H1 (cell line): ENCODE results near the gene CEP350. TPM values are rescaled to one million over a fixed set of nuclear protein-coding genes. Genes with fewer than 3 reads are reported as not detected.

ENCODE experiments used
- CTCF ChIA-PET: fragments of 300-600 bp; sonication (Branson Sonifier 250); formaldehyde crosslinking; loops from one replicate; lab custom pipeline; 2021; ENCODE audit not compliant: partially characterized antibody; lab: Charles Lee
- POLR2A ChIA-PET: fragments of 300-600 bp; sonication (Branson Sonifier 250); formaldehyde crosslinking; loops from one replicate; lab custom pipeline; 2021; ENCODE audit warnings: inconsistent platforms; ENCODE audit not compliant: partially characterized antibody; lab: Charles Lee
- DNase-seq, 2 experiments: peaks; one replicate each; pipeline versions ENCODE4 v3.0.0 to v3.0.0-alpha.2; 2010 to 2022; ENCODE audit warnings: low spot score in 2 of 2, low read depth in 1 of 2, mixed read lengths in 1 of 2
- FAIRE-seq: peaks from 2 replicates; lab custom pipeline; 2011; peaks lifted over from hg19 to GRCh38; lab: Jason Lieb, UNC
- H2AFZ ChIP-seq: 2 replicates; pipeline ENCODE4 v1.8.1; 2012; ENCODE audit warnings: low read length, inconsistent platforms
- H2AK5ac ChIP-seq: 2 replicates; pipeline ENCODE4 v1.6.1; 2013; ENCODE audit warnings: low read depth, low read length
- H2BK120ac ChIP-seq: replicated peaks from 2 replicates; pipeline ENCODE3; 2013; ENCODE audit warnings: low read depth, low read length, inconsistent platforms
- H2BK12ac ChIP-seq: 2 replicates; pipeline ENCODE4 v1.6.1; 2013; ENCODE audit warnings: low read depth, low read length
- H2BK15ac ChIP-seq: 2 replicates; pipeline ENCODE4 v1.6.1; 2013; ENCODE audit warnings: low read length
- H2BK20ac ChIP-seq: 2 replicates; pipeline ENCODE4 v1.6.1; 2013; ENCODE audit warnings: low read length
- H2BK5ac ChIP-seq: 2 replicates; pipeline ENCODE4 v1.6.1; 2013; ENCODE audit warnings: low read depth, low read length
- H3K14ac ChIP-seq: 2 replicates; pipeline ENCODE4 v1.6.1; 2013; ENCODE audit warnings: inconsistent platforms; ENCODE audit not compliant: insufficient read length
- H3K18ac ChIP-seq: 2 replicates; pipeline ENCODE4 v1.6.1; 2013; ENCODE audit warnings: low read length; ENCODE audit errors: extremely low read depth
- H3K23ac ChIP-seq: 2 replicates; pipeline ENCODE4 v1.6.1; 2013; ENCODE audit warnings: inconsistent platforms; ENCODE audit not compliant: insufficient read length
- H3K23me2 ChIP-seq: 2 replicates; pipeline ENCODE4 v1.6.1; 2013; ENCODE audit warnings: low read depth, low read length
- H3K27ac ChIP-seq: 2 replicates; pipeline ENCODE4 v1.6.1; 2011; ENCODE audit warnings: low read depth, low read length, inconsistent platforms
- H3K27me3 ChIP-seq, 4 experiments: replicated peaks in 1 of 4; 1 replicate in 1 of 4; 2 replicates in 3 of 4; pipeline versions ENCODE4 v1.6.1 to v1.8.1; 2011 to 2013; ENCODE audit warnings: low read length in 3 of 4, mild to moderate bottlenecking in 3 of 4, inconsistent platforms in 2 of 4, mixed read lengths in 2 of 4, moderate library complexity in 1 of 4; ENCODE audit not compliant: control insufficient read depth in 3 of 4, insufficient read depth in 3 of 4; ENCODE audit errors: extremely low read depth in 1 of 4
- H3K36me3 ChIP-seq, 4 experiments: 2 replicates each; pipeline versions ENCODE4 v1.6.1 to v1.8.1; 2011 to 2013; ENCODE audit warnings: mild to moderate bottlenecking in 4 of 4, low read length in 3 of 4, moderate library complexity in 2 of 4, control low read depth in 1 of 4, inconsistent platforms in 1 of 4; ENCODE audit not compliant: insufficient read depth in 4 of 4, control insufficient read depth in 2 of 4
- H3K4ac ChIP-seq: replicated peaks from 2 replicates; pipeline ENCODE3; 2013; ENCODE audit warnings: low read length, low read depth, mixed read lengths, inconsistent platforms; ENCODE audit not compliant: insufficient read length
- H3K4me1 ChIP-seq, 4 experiments: replicated peaks in 1 of 4; 1 replicate in 1 of 4; 2 replicates in 3 of 4; pipeline versions ENCODE4 v1.6.1 to v1.8.1; 2011 to 2013; ENCODE audit warnings: low read length in 3 of 4, inconsistent platforms in 2 of 4, mixed read lengths in 1 of 4; ENCODE audit not compliant: insufficient read depth in 4 of 4, control insufficient read depth in 3 of 4
- H3K4me2 ChIP-seq, 2 experiments: 2 replicates each; pipeline versions ENCODE4 v1.6.1 to v1.8.1; 2011 to 2013; ENCODE audit warnings: low read depth in 2 of 2, low read length in 2 of 2, control low read depth in 1 of 2, inconsistent platforms in 1 of 2, mild to moderate bottlenecking in 1 of 2; ENCODE audit not compliant: insufficient read depth in 1 of 2
- H3K4me3 ChIP-seq, 4 experiments: fragments of 200-600, 300-600 bp in 1 of 4; sonication (generic), shearing (Covaris generic), sonication (Bioruptor Twin) in 1 of 4; 2 replicates each; pipeline versions ENCODE4 v1.5.1 to v1.8.1; 2011 to 2016; ENCODE audit warnings: low read length in 4 of 4, low read depth in 3 of 4, control low read depth in 2 of 4, inconsistent platforms in 2 of 4, mild to moderate bottlenecking in 2 of 4, mixed read lengths in 1 of 4, moderate library complexity in 1 of 4; ENCODE audit not compliant: insufficient read depth in 2 of 4; ENCODE audit errors: extremely low read depth in 1 of 4
- H3K56ac ChIP-seq: replicated peaks from 2 replicates; pipeline ENCODE3; 2013; ENCODE audit warnings: low read depth, mild to moderate bottlenecking, mixed read lengths, low read length, inconsistent platforms; ENCODE audit not compliant: insufficient read length
- H3K79me1 ChIP-seq: 2 replicates; pipeline ENCODE4 v1.6.1; 2013; ENCODE audit warnings: low read depth, low read length, control low read depth
- H3K79me2 ChIP-seq, 2 experiments: 2 replicates each; pipeline versions ENCODE4 v1.6.1 to v1.8.1; 2012 to 2013; ENCODE audit warnings: low read length in 2 of 2, mild to moderate bottlenecking in 2 of 2, inconsistent platforms in 1 of 2; ENCODE audit not compliant: insufficient read depth in 2 of 2, control insufficient read depth in 1 of 2
- H3K9ac ChIP-seq, 4 experiments: replicated peaks in 1 of 4; 1 replicate in 1 of 4; 2 replicates in 3 of 4; pipeline versions ENCODE4 v1.6.1 to v1.8.1; 2011 to 2013; ENCODE audit warnings: low read depth in 3 of 4, low read length in 3 of 4, control low read depth in 2 of 4, mild to moderate bottlenecking in 2 of 4, moderate library complexity in 2 of 4, inconsistent platforms in 1 of 4; ENCODE audit errors: extremely low read depth in 1 of 4
- H3K9me3 ChIP-seq, 2 experiments: 2 replicates each; pipeline versions ENCODE4 v1.6.1 to v1.8.1; 2012 to 2013; ENCODE audit warnings: mild to moderate bottlenecking in 2 of 2, moderate library complexity in 2 of 2, control low read depth in 1 of 2, inconsistent platforms in 1 of 2, low read depth in 1 of 2, low read length in 1 of 2, mixed read lengths in 1 of 2; ENCODE audit not compliant: insufficient read depth in 2 of 2
- H4K20me1 ChIP-seq, 2 experiments: replicated peaks in 1 of 2; 2 replicates each; pipeline versions ENCODE3 to v1.8.1; 2011 to 2013; ENCODE audit warnings: inconsistent platforms in 2 of 2, low read length in 2 of 2, mild to moderate bottlenecking in 1 of 2; ENCODE audit not compliant: insufficient read depth in 2 of 2, control insufficient read depth in 1 of 2
- H4K5ac ChIP-seq: 2 replicates; pipeline ENCODE4 v1.6.1; 2013; ENCODE audit warnings: low read length, low read depth, mixed read lengths, inconsistent platforms; ENCODE audit not compliant: insufficient read length
- H4K8ac ChIP-seq: 2 replicates; pipeline ENCODE4 v1.8.0; 2013; ENCODE audit warnings: mild to moderate bottlenecking, moderate library complexity, low read length, inconsistent platforms; ENCODE audit not compliant: insufficient read depth; ENCODE audit errors: extremely low read depth
- H4K91ac ChIP-seq: replicated peaks from 2 replicates; pipeline ENCODE3; 2013; ENCODE audit warnings: low read length, mixed read lengths, inconsistent platforms; ENCODE audit not compliant: insufficient read length
- BCL11A ChIP-seq, 2 experiments: IDR thresholded peaks; one replicate each; pipeline ENCODE4 v1.6.1; 2011; ENCODE audit warnings: low read depth in 2 of 2, low read length in 2 of 2, mild to moderate bottlenecking in 2 of 2
- GABPA ChIP-seq: IDR thresholded peaks from 2 replicates; pipeline ENCODE4 v1.6.1; 2011; ENCODE audit warnings: mild to moderate bottlenecking, low read length, moderate library complexity, borderline replicate concordance; ENCODE audit not compliant: insufficient read depth
- KDM4A ChIP-seq: IDR thresholded peaks from one replicate; pipeline ENCODE4 v1.7.1; 2012; ENCODE audit warnings: low read depth, mild to moderate bottlenecking, moderate library complexity, low read length, inconsistent platforms; ENCODE audit not compliant: severe bottlenecking
- POLR2AphosphoS5 ChIP-seq: IDR thresholded peaks from 2 replicates; pipeline ENCODE4 v1.6.1; 2011; ENCODE audit warnings: low read depth, low read length
- SIN3A ChIP-seq, 2 experiments: IDR thresholded peaks in 1 of 2; conservative IDR thresholded peaks in 1 of 2; 2 replicates each; pipeline ENCODE4 v1.6.1; 2011 to 2012; ENCODE audit warnings: low read length in 2 of 2, improper control_type of control experiment in 1 of 2, low read depth in 1 of 2, mild to moderate bottlenecking in 1 of 2
- TEAD4 ChIP-seq: IDR thresholded peaks from 2 replicates; pipeline ENCODE4 v1.6.1; 2012; ENCODE audit warnings: low read depth, low read length, inconsistent platforms, mixed read lengths
- WGBS, 2 experiments: shearing (Covaris generic) in 1 of 2; methylation state at CpG; one replicate each; pipeline versions ENCODE4 v1.1.6 to v1.1.7; 2013 to 2015; ENCODE audit warnings: low lambda C conversion rate in 2 of 2, mixed read lengths in 2 of 2, inconsistent platforms in 1 of 2, low coverage in 1 of 2, missing lambda C conversion rate in 1 of 2; ENCODE audit not compliant: insufficient replicate concordance in 2 of 2, insufficient coverage in 1 of 2, insufficient read length in 1 of 2; ENCODE audit errors: extremely low coverage in 1 of 2, missing lambda C conversion rate in 1 of 2; 5-methylcytosine and 5-hydroxymethylcytosine counted together
- polyA plus RNA-seq, 7 experiments: library from polyadenylated mRNA; depleted of rRNA in 3 of 7; stranded (reverse) in 5 of 7; unstranded in 2 of 7; fragments of >200 nt in 5 of 7; fragments of 200-250 nt in 2 of 7; gene quantifications; 1 replicate in 5 of 7; 2 replicates in 1 of 7; 4 replicates in 1 of 7; pipeline versions ENCODE4 v1.2.1 to v1.2.3, GENCODE V29; 2011 to 2013; ENCODE audit warnings: missing spikeins in 2 of 7, mixed read lengths in 2 of 7
- total RNA-seq: library from RNA; stranded (reverse); fragmentation: NEBNext Ultra II Directional; extraction: Animal tissue kit (Norgen Biotek cat#: 25700); gene quantifications from 2 replicates; pipeline ENCODE4 v1.2.1, GENCODE V29; 2021

The CEP350 gene
- total and polyA plus RNA-seq, 2 of the 8 experiments (the other 6 are each of a cell fraction or from before 2014, with no cell fraction given): 5.6 to 39.4 TPM

DNA sequence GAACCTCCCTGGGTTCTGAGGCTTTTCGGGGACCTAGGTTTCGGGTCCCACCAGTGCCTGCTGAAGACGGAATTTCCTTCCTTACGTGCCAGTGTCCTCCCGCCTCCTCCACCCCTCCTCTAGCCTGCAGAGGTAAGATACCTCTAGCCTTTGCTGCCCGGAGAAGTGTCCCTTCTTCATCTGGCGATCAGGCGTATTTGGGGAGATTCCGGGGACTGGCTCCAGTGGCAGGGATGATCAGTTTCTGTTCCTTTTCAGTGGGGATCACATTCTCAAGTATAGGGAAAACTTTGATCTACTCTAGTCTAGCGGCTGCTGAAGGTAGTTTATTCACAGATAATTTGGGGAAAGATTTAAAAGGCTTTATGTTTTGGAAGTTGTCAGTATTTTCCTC is 674 bp downstream of the CEP350 start:
- POLR2A ChIA-PET: interaction anchor here (1.1 to 2.9 kb wide), 4 partner anchors 11 to 73 kb away, joined by 3 to 16 read pairs (median 4); partner anchors contain the start of gene TOR1AIP1
- CTCF ChIA-PET: interaction anchor here (1.3 to 2.9 kb wide), 2 partner anchors 14 to 72 kb away, joined by 3 to 7 read pairs; no protein-coding TSS in a partner anchor
- TF ChIP-seq BCL11A (IDR thresholded peaks at IDR 0.05; ENCODE audit: low read depth in 2 of 2, low read length in 2 of 2) (no peak), GABPA (no peak), SIN3A (conservative IDR thresholded peaks at IDR 0.05 in 1 of 2, IDR thresholded peaks at IDR 0.05 in 1 of 2; ENCODE audit: low read depth in 1 of 2, low read length in 2 of 2) (0 out of 4 replicates have a peak, but pooled peaks of 1 of the 2 experiments have one; percentile 25), TEAD4 (0 out of 2 replicates have a peak, but pooled peaks have one; percentile 21), KDM4A (peak; percentile 22), POLR2AphosphoS5 (peak; percentile 58; the same call in 1 of the 2 replicates)

More for the DNA sequence above, 674 bp downstream of the CEP350 start:
- peak overlapping the region; percentile 65 to 80 for H3K4me2 ChIP-seq
- H3K4ac ChIP-seq: no peak overlapping the region
- no peaks in the 10 kb centered on the region for H3K27me3 ChIP-seq
- H3K4me3 ChIP-seq: peak overlapping the region; percentile 74 to 90 (median 83)
- 3% methylated on average over 8 of the region's 10 CpGs; no CpG with 5 or more reads in 1 of the 2 experiments for WGBS, 2 experiments
- H2BK120ac ChIP-seq: no peak overlapping the region
- peak overlapping the region; percentile 82; the same call in 1 of the 2 replicates for H2BK5ac ChIP-seq
- H3K23ac ChIP-seq: no peak overlapping the region
- no peak overlapping the region for H4K91ac ChIP-seq
- no peak overlapping the region for H3K14ac ChIP-seq
- peaks cover 0 to 51% of the 10 kb centered on the region in 2 experiments; a peak in 3 of 4 replicates for H3K79me2 ChIP-seq
- peaks cover 8% of the 10 kb centered on the region for H3K23me2 ChIP-seq
- no peak for FAIRE-seq
- no peaks in the 10 kb centered on the region for H4K20me1 ChIP-seq
- H3K79me1 ChIP-seq: no peaks in the 10 kb centered on the region
- H2BK15ac ChIP-seq: no peak overlapping the region
- no peaks in the 10 kb centered on the region for H3K36me3 ChIP-seq
- no peak overlapping the region for H4K5ac ChIP-seq
- H2AK5ac ChIP-seq: no peak overlapping the region
- no peaks in the 10 kb centered on the region for H3K9me3 ChIP-seq
- DNase-seq: no peak
- no peak overlapping the region for H2BK12ac ChIP-seq
- peak overlapping the region; percentile 6; the same call in 1 of the 2 replicates for H2AFZ ChIP-seq
- peak overlapping the region; percentile 96; the same call in 1 of the 2 replicates for H4K8ac ChIP-seq
- H3K9ac ChIP-seq: peak overlapping the region; percentile 73 to 92 (median 92)
- no peak overlapping the region for H2BK20ac ChIP-seq
- peak overlapping the region; percentile 85 for H3K27ac ChIP-seq
- no peak overlapping the region for H3K18ac ChIP-seq
- peaks cover 0 to 4% (median 0%) of the 10 kb centered on the region in 4 experiments; a peak in 2 of 7 replicates for H3K4me1 ChIP-seq
- peak overlapping the region; percentile 40 for H3K56ac ChIP-seq
